Measurements from ENCODE around the gene UBA6.
"Not testable (repeated sequence)": the region's sequence is repeated elsewhere in the genome, so short reads cannot be mapped to it uniquely, and the experiment has no call there.

UBA6 gene

GRCh38 chr4:67659065-67659464, 41.9 kb downstream of the UBA6 start:
- DNase-seq, result no peak

- no peak for DNase-seq
These were observed 42.7 kb downstream of the UBA6 start for GRCh38 chr4:67658302-67658701.

- no peak for DNase-seq
These were observed 49.4 kb downstream of the UBA6 start for GRCh38 chr4:67651536-67651935.

GRCh38 chr4:67638136-67638535, 62.8 kb downstream of the UBA6 start:
- DNase-seq, result no peak

DNA sequence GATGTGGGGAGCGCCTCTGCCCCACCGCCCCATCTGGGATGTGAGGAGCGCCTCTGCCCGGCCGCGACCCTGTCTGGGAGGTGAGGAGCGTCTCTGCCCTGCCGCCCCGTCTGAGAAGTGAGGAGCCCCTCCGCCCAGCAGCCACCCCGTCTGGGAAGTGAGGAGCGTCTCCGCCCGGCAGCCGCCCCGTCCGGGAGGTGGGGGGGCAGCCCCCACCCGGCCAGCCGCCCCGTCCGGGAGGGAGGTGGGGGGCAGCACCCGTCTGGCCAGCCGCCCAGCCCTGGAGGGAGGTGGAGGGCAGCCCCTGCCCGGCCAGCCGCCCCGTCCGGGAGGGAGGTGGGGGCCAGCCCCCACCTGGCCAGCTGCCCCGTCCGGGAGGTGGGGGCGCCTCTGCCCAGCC, 64.0 kb downstream of the UBA6 start:
- not testable (repeated sequence) for DNase-seq

GRCh38 chr4:67635331-67635730, 65.6 kb downstream of the UBA6 start:
- no peak for DNase-seq

DNA sequence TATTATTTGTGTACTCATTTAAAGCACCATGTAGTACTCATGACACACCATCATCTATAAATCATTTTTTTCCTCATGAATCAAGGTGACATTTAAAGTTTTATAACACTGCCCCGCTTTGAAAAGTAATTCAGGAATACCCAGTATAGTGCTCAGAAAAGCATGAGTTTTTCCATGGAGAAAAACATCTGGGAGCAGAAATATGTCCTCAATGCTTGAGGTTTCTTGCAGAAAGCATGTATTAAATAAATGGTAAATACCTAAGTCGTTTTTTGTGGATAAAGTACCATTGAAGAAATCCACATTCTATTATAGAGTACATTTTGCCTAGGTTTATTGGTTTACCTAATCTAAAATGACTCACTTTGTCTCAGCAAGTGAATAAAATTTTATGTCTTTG, 66.2 kb downstream of the UBA6 start:
- DNase-seq, result no peak

DNA sequence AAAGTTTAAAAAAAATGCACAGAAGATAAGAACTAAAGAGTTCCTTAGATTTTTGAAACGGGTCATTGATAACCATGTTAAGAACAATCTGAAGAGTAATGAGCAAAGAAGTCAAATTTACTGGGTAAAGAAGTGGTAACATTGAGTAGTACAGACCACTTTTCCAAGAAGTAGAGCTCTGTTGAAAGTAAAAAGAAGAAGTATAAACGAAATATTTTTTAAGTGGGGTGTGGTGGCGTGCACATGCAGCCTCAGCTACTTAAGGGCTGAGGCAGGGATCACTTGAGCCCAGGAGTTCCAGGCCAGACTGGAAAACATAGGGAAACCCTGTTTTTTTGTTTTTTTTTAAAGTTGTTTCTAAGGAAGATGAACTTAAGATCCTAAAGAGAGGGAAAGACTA, 68.5 kb downstream of the UBA6 start:
- no peak for DNase-seq

DNA sequence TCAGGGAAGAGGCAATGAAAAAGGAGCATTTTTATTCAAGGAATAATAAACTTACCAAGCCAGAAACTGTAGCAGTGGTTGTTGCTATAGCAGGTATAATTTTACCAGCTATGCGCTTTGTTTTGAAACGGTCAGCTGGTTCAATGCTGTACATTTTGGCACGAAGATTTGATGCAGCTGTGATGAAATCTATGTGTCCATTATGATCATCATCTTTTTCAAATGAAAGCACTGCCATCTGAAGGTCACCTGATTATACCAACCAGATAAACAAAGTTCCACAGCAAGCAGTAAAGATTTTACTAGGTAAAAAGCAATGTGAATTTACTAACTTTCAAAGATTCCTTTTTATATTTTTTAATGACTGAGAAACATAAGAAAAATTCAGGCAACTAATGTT, 76.0 kb downstream of the UBA6 start:
- DNase-seq, result no peak

DNA sequence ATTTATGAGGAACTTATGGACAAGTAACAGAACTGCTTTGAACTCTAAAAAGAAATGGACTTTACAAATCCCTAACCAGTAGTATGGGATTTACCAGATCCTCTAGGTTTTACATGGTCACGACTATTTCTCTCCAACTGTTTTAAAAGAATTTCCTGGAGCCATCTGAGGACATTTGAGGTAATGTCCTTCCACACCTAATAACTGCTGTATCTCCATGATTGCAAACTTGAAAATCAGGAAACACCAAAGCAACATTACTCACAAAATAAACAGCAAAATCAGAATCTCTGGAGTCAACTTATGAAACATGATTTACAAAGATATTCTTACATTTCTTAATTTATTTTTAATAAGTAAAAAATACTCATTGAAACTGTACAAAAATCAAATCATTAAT, 84.5 kb downstream of the UBA6 start:
- DNase-seq, result no peak

DNA sequence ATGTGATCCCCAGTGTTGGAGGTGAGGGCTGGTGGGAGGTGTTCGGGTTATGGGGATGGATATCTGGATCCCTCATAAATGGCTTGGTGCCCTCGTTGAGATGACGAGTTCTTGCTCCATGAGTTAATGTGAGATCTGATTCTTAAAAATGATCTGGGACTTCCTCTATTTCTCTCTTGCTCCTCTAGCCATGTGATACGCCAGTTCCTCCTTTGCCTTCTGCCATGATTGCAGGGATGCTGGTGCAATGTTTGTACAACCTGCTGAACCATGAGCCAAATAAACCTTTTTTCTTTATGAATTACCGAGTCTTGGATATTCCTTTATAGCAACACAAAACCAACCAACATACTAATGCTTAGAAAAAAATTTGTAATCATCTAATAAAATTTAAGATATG, 85.8 kb downstream of the UBA6 start:
- DNase-seq, result no peak

DNA sequence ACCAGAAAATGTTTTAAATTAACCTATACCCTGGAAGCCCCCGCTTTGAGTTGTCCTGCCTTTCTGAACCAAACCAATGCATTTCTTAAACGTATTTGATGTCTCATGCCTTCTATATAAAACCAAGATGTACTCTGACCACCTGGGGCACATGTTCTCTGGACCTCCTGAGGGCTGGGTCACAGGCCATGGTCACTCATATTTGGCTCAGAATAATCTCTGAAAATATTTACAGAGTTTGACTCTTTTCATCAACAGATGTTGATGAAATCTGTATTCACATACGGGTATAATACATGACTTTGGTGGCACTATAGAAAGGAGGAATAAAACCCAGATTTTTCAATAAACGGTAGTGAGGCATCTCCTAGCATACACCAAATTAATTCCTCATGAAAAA, 86.8 kb downstream of the UBA6 start:
- DNase-seq, result no peak

DNA sequence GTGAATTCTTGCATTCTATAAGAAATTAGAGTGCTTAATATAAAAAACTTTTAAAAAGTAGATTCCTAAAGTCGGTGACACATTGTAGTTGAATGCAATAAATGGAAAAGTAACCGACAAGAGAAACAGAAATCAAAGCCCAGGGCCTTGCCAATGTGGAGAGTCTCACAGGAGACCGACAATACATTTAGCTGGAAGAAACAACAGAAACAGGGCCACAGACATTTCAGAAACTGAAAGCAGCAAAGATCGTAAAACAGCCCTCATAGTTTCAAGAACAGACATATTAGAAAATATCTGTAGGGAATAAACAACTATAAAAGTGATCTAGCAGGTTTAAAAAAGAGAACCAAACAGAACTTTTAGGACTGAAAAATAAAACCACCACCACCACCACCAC, 92.9 kb downstream of the UBA6 start:
- DNase-seq, result no peak

DNA sequence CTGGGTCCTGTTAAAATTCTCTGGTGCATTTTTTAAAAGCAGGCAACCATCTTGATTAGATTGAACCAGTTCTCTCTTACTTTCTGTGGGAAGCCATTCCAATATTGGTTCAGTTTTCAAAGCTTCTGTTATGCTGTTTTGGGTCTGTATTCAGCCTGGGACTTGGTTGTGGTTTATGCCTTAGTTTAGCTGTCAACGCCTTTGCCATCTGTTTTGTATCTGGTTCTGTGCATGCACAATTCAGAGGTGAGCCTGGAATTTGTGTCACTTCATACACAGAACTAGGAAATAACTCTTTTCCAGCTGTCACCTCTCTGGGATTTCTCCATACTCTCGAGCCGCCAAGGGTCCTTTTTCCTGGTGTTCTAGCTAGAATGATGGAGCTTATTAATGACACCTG, 96.2 kb downstream of the UBA6 start:
- DNase-seq, result no peak

DNA sequence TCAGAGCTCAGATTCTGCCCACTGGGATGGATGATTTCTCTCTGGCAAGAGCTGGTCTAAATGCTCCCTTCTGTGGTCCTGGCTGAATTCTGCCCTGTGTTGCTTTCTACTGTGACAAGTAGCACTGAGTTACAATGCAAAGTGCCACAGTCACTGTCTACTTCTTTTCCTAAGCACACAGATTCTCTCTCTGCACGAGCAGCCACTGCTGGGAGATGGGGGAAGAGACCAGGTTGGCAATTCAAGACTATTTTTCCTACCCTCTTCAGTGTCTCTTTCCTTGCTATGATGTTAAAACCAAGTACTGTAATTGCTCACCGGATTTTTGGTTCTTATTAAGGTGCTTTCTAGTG, 97.0 kb downstream of the UBA6 start:
- no peak for DNase-seq

- DNase-seq, result no peak
These were observed 97.5 kb downstream of the UBA6 start for GRCh38 chr4:67603310-67604028.

DNA sequence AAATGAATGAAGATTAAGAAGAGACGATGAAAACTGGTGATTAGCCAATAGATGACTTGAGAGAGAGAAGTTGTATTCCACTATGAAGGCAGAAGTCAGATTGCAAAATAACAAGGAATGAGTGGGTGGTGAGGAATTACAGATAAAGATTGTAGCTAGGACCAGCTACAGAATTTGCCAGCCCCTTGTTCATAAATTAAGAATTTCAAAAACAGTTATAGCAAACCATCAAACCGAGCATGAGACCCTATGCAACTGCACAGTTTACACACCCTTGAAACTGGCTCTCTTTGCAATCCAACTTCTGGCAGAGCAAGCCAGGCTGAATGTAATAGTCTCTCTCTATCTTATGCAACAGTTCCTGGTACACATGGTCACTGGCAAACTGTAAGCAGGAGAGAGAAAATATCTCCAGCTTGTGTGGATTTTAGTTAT, 107.2 kb downstream of the UBA6 start:
- DNase-seq, result no peak

DNA sequence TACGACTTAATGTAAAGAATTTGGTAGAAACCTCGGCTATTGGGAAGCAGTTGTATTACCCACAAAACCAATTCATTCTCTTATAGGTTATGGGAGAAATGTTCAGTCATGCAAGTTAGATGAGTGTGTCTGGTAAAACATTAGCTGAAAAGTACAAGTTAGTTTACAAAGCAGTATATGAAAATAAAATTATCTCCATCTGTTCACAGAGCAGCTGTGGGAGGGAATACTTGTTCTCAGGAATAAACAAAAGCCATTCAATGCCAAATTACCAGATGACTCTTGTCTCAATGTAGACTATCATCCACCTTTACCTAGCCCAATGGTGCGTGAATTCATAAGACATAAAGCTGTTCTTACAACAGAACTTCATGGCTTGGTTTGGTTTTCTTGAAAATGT, 113.8 kb downstream of the UBA6 start:
- DNase-seq, result no peak

DNA sequence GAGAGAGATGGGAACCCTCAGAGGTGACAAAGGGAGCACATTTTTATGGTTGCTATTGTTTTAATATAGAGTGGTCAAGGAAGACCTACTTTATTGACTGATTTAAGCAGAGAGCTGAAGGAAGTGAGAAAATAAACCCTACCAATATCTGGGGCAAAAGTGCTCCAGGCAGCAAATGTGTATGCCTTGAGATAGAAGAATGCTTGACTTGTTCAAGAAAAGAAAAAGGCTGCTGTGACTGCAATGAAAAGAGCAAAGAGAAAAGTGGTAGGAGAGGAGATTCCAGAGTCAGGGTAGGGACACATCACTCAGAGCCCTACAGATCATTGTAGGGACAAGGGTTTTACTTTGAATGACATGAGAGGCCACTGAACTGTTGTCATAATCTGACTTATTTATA, 116.5 kb downstream of the UBA6 start:
- no peak for DNase-seq

DNA sequence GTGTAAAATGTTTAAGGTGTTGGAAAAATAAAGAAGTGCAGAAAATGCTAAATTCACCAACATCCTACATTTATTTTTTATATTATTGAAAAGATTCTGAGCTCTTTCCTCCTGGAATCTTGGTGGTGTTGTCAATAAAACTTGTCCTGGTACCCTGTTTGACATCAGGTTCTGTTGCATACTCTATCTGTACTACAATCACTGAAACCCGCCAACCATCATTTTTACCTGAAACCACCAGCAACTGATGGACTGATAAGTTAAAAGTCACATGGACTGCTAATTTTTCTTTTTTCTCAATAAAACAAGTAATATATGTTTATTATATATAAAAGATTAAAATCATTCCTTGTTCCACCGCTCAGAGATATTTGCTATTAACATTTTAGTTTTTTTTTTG, 119.0 kb downstream of the UBA6 start:
- no peak for DNase-seq

- DNase-seq, result no peak
These were observed 119.6 kb downstream of the UBA6 start for GRCh38 chr4:67581208-67581857.

- no peak for DNase-seq
These were observed 120.4 kb downstream of the UBA6 start for GRCh38 chr4:67580577-67580976.

DNA sequence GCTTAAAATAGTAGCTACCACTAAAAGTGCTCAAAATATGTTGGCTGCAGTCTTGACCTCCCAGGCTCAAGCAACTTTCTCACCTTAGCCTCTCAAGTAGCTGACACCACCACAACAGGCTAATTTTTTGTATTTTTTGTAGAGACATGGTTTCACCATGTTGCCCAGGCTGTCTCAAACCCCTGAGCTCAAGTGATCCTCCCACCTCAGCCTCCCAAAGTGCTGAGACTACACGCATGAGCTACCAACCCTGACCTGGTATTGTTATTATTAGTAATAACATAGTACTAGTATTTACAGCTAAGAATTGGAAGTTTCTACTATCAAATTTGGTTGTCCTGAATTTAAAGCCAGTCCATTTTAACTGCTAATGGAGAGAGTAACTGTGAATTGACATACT, 124.4 kb downstream of the UBA6 start:
- no peak for DNase-seq

DNA sequence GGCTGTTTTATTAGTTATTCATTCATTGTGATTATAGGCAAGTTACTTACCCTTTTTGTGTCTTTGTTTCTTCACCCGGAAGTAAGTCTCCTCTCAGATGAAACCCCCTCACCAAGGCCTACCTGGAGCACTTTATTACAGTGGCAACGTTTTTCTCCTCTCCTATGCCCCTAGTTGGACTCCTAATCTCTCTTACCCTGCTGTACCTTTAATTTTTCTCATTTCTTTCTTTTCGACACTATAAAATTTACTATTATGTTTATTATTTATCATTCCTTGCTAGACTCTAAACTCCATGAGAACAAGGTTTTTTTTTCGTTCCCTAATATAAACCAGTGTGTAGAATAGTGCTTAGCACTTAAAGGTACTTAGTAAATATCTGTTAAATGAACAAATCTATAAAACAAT, 124.9 kb downstream of the UBA6 start:
- DNase-seq, result no peak
